ENCODE data around the gene MSL3.

MSL3 gene, protein sequence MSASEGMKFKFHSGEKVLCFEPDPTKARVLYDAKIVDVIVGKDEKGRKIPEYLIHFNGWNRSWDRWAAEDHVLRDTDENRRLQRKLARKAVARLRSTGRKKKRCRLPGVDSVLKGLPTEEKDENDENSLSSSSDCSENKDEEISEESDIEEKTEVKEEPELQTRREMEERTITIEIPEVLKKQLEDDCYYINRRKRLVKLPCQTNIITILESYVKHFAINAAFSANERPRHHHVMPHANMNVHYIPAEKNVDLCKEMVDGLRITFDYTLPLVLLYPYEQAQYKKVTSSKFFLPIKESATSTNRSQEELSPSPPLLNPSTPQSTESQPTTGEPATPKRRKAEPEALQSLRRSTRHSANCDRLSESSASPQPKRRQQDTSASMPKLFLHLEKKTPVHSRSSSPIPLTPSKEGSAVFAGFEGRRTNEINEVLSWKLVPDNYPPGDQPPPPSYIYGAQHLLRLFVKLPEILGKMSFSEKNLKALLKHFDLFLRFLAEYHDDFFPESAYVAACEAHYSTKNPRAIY

DNA sequence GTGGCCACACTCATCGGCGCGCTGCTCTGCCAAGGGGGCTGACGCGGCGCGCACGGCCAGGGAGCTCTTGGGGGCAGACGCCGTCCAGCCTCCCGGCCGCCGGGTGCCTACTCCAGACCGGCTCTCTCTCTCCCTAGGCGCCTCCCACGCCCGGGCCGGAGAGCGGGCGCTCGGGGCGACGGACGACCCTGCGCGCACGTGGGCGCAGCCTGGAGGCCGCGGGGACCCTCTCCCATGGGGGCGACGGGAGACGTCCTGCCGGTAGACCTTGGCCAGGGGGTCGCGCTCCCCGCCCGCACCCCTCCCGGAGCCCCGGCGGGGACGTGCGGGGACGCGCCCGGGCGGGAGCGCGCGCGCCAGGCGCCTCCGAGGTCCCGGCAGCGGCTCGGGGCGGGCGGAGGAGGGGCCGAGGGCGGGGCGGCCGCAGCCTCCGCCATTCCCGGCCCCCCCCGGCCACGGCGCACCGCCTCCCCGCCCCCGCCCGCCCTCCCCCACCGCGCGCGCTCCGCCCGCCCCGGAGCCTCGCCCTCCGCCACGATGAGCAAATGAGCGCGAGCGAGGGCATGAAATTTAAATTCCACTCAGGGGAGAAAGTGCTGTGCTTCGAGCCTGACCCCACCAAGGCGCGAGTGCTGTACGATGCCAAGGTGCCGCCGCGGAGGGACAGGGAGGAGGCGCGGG, at the start of gene MSL3:
TSS of gene MSL3 (plus strand) at position 519 of the 681 bp plus-strand sequence. CDS start at position 546, 27 bp downstream.
- H3K4me1 ChIP-seq (ENCODE audit: insufficient read depth, poor library complexity, severe bottlenecking) = peaks cover 5% of the 10 kb centered on the region
- H3K27me3 ChIP-seq (ENCODE audit: insufficient read depth, poor library complexity, severe bottlenecking) = no peaks in the 10 kb centered on the region
- H3K4me3 ChIP-seq (ENCODE audit: severe bottlenecking) = peak within 1 kb of the TSS; percentile 71
- peak within 1 kb of the TSS; percentile 55 for H3K27ac ChIP-seq (ENCODE audit: poor library complexity, severe bottlenecking)
- H3K9me3 ChIP-seq (ENCODE audit: severe bottlenecking) = no peaks in the 10 kb centered on the region
- no peak for DNase-seq (ENCODE audit: low spot score)
- no peak for TF ChIP-seq CTCF (IDR thresholded peaks at IDR 0.05; ENCODE audit: poor library complexity, severe bottlenecking)
- peaks cover 22% of the 10 kb centered on the region for H3K36me3 ChIP-seq (ENCODE audit: low read depth)
- peak; percentile 39 for ATAC-seq (ENCODE audit: low read depth)

GRCh38 chrX:11722304-11722703, 35.7 kb upstream of the MSL3 start:
- DNase-seq (ENCODE audit: low spot score) = no peak
- TF ChIP-seq CTCF (IDR thresholded peaks at IDR 0.05; ENCODE audit: poor library complexity, severe bottlenecking) = no peak
- H3K9me3 ChIP-seq (ENCODE audit: severe bottlenecking) = no peaks in the 10 kb centered on the region
- ATAC-seq (ENCODE audit: low read depth) = no peak
- no peak overlapping the region for H3K27ac ChIP-seq (ENCODE audit: poor library complexity, severe bottlenecking)
- no peaks in the 10 kb centered on the region for H3K36me3 ChIP-seq (ENCODE audit: low read depth)
- H3K27me3 ChIP-seq (ENCODE audit: insufficient read depth, poor library complexity, severe bottlenecking) = no peaks in the 10 kb centered on the region
- no peaks in the 10 kb centered on the region for H3K4me1 ChIP-seq (ENCODE audit: insufficient read depth, poor library complexity, severe bottlenecking)
- no peak overlapping the region for H3K4me3 ChIP-seq (ENCODE audit: severe bottlenecking)

DNA sequence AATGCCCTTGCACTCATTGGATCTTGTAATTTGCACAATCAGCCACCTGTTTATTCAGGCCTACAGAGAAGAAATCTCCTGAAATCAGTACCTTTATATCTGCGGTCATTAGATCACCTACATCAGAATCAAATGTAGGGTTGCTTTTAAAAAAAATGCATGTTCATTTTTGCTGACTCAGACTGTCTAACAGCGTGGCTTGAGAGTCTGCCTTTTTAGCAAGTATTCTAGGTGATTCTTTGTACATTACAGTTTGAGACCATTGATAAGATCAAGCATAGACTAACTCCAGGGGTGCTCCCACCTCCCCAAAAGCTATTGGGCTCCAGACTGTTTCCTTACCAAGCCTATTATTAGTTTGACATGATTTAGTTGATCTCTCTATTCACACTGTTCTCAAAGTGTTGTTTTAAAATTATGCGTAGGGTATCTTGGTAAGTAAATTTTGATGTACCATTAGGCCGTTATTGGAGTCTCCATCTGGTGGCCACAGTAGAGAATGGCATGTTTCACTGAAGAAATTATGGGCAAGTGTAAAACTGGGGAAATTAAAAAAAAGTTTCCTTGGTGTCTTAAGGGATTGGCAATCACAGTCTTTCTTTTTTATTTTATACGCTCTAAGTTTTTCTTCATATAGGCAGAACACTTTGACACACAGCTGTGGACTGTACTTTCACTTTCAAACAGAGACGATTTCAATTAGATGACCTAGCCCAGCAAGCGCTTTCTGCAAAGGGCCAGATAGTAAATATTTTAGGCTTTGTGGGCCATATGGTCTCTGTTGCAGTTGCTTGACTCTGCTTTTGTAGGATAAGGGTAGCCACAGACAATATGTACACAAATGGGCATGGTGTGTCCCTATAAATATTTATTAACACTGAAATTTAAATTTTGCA, 33.7 kb upstream of the MSL3 start:
- no peak for DNase-seq (ENCODE audit: low spot score)
- H3K4me3 ChIP-seq (ENCODE audit: severe bottlenecking) = no peak overlapping the region
- no peak for ATAC-seq (ENCODE audit: low read depth)

More for the DNA sequence above, 33.7 kb upstream of the MSL3 start:
- Histone ChIP-seq H3K27me3 (ENCODE audit: insufficient read depth, poor library complexity, severe bottlenecking) (no peaks in the 10 kb centered on the region), H3K4me1 (ENCODE audit: insufficient read depth, poor library complexity, severe bottlenecking) (no peaks in the 10 kb centered on the region), H3K27ac (ENCODE audit: poor library complexity, severe bottlenecking) (no peak overlapping the region), H3K36me3 (ENCODE audit: low read depth) (no peaks in the 10 kb centered on the region), H3K9me3 (ENCODE audit: severe bottlenecking) (no peaks in the 10 kb centered on the region)
- TF ChIP-seq CTCF (IDR thresholded peaks at IDR 0.05; ENCODE audit: poor library complexity, severe bottlenecking) = peak; percentile 65
